ENCODE data around the gene MSGN1. TPM values are rescaled to one million over a fixed set of nuclear protein-coding genes. Genes with fewer than 3 reads are reported as not detected.

The MSGN1 gene, protein sequence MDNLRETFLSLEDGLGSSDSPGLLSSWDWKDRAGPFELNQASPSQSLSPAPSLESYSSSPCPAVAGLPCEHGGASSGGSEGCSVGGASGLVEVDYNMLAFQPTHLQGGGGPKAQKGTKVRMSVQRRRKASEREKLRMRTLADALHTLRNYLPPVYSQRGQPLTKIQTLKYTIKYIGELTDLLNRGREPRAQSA
- polyA plus RNA-seq (2013), result not detected

DNA sequence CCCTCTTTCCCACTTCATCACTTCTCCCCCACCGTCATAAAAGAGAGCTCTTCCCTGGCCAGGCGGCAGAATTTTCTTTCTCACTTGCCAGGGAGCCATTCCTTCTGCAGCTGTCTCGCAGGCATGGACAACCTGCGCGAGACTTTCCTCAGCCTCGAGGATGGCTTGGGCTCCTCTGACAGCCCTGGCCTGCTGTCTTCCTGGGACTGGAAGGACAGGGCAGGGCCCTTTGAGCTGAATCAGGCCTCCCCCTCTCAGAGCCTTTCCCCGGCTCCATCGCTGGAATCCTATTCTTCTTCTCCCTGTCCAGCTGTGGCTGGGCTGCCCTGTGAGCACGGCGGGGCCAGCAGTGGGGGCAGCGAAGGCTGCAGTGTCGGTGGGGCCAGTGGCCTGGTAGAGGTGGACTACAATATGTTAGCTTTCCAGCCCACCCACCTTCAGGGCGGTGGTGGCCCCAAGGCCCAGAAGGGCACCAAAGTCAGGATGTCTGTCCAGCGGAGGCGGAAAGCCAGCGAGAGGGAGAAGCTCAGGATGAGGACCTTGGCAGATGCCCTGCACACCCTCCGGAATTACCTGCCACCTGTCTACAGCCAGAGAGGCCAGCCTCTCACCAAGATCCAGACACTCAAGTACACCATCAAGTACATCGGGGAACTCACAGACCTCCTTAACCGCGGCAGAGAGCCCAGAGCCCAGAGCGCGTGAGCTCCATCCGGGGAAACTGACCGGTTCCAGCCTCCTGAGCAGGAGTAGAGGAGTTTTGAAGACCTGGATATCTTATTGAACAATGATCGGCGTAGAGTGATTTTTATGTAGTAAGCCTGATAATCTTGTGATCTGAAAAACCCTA is at the start of gene MSGN1:
Gene MSGN1, plus strand, starts transcription at position 65 of the 850 bp plus-strand sequence. Its CDS starts 59 bp downstream, at position 124.
- CTCF ChIA-PET, result interaction anchor here (1.1 to 1.7 kb wide), 2 partner anchors 11 kb away, joined by 3 to 4 read pairs; no protein-coding TSS in a partner anchor
- H3K27me3 ChIP-seq (replicated peaks in 2 of 5; ENCODE audit: control insufficient read depth in 4 of 5, insufficient read depth in 5 of 5, low read length in 4 of 5), result peaks cover 0 to 2% (median 0%) of the 10 kb centered on the region in 5 experiments
- WGBS (ENCODE audit: insufficient coverage), result 100% methylated on average over 15 of the region's 26 CpGs

DNA sequence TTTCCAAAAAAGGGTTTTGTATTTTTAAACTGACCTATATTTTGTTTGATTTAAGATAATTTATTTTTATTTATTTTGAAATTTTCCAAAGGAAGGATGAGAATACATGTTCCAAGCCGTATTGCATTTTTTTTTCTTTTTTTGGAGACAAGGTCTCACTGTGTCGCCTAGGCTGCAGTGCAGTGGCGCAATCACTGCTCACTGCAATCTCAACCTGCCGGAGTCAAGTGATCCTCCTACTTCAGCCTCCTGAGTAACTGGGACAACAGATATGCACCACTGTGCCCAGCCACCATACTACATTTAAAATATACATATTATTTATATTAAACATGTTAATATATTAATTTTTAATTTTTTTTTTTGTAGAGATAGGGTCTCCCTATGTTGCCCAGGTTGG is 47.4 kb upstream of the MSGN1 start:
- Histone ChIP-seq H3K4me1 (ENCODE audit: control extremely low read depth in 1 of 4, control insufficient read depth in 4 of 4, insufficient read depth in 4 of 4, low read length in 3 of 4) (no peaks in the 10 kb centered on the region), H3K36me3 (ENCODE audit: control insufficient read depth in 4 of 4, insufficient read depth in 4 of 4, low read length in 3 of 4) (peaks cover 0 to 21% (median 6%) of the 10 kb centered on the region in 4 experiments), H3K4me3 (ENCODE audit: control insufficient read depth in 1 of 7, extremely low read depth in 1 of 7, insufficient read depth in 4 of 7, low read depth in 2 of 7, low read length in 6 of 7) (no peak overlapping the region), H3K27me3 (replicated peaks in 2 of 5; ENCODE audit: control insufficient read depth in 4 of 5, insufficient read depth in 5 of 5, low read length in 4 of 5) (no peaks in the 10 kb centered on the region), H3K27ac (ENCODE audit: insufficient read depth in 1 of 2, low read depth in 1 of 2, low read length in 2 of 2, poor library complexity in 1 of 2, severe bottlenecking in 2 of 2) (no peak overlapping the region), H3K9me3 (ENCODE audit: control extremely low read depth in 1 of 5, control insufficient read depth in 4 of 5, insufficient read depth in 2 of 5, low read depth in 1 of 5, low read length in 4 of 5) (no peaks in the 10 kb centered on the region)
- DNase-seq, result no peak
- ChIA-PET CTCF (no interaction called here), POLR2A (no interaction called here)
- 97% methylated on average over 4 of the region's 4 CpGs for WGBS (ENCODE audit: insufficient coverage)

More for the DNA sequence above, at the start of gene MSGN1:
- no peak for DNase-seq
- POLR2A ChIA-PET, result no interaction called here
- H3K4me3 ChIP-seq (ENCODE audit: control insufficient read depth in 1 of 7, extremely low read depth in 1 of 7, insufficient read depth in 4 of 7, low read depth in 2 of 7, low read length in 6 of 7), result no peak within 1 kb of the TSS
- H3K27ac ChIP-seq (ENCODE audit: insufficient read depth in 1 of 2, low read depth in 1 of 2, low read length in 2 of 2, poor library complexity in 1 of 2, severe bottlenecking in 2 of 2), result no peak within 1 kb of the TSS
- H3K9me3 ChIP-seq (ENCODE audit: control extremely low read depth in 1 of 5, control insufficient read depth in 4 of 5, insufficient read depth in 2 of 5, low read depth in 1 of 5, low read length in 4 of 5), result no peaks in the 10 kb centered on the region
- peaks cover 0 to 41% (median 4%) of the 10 kb centered on the region in 4 experiments for H3K4me1 ChIP-seq (ENCODE audit: control extremely low read depth in 1 of 4, control insufficient read depth in 4 of 4, insufficient read depth in 4 of 4, low read length in 3 of 4)
- H3K36me3 ChIP-seq (ENCODE audit: control insufficient read depth in 4 of 4, insufficient read depth in 4 of 4, low read length in 3 of 4), result no peaks in the 10 kb centered on the region

DNA sequence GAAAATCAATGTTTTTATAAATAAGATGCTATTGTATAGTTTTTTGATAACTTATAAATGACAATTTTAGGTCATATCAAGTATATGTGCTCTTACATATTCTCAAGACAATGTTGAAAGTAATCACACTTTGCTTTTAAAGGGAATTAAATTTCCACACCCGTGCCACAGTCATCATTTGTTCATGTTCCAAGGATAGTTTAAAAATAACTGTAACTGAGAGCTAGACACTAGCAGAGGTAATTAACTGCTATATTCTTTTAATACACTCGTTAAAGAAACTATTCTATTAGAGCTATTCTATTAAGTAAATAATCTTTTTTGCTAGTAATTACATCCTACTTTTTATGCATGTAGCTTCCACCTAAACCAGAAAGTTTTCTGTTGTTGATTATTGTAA is 44.3 kb upstream of the MSGN1 start:
- Histone ChIP-seq H3K27me3 (replicated peaks in 2 of 5; ENCODE audit: control insufficient read depth in 4 of 5, insufficient read depth in 5 of 5, low read length in 4 of 5) (no peaks in the 10 kb centered on the region), H3K4me1 (ENCODE audit: control extremely low read depth in 1 of 4, control insufficient read depth in 4 of 4, insufficient read depth in 4 of 4, low read length in 3 of 4) (no peaks in the 10 kb centered on the region), H3K4me3 (ENCODE audit: control insufficient read depth in 1 of 7, extremely low read depth in 1 of 7, insufficient read depth in 4 of 7, low read depth in 2 of 7, low read length in 6 of 7) (no peak overlapping the region), H3K27ac (ENCODE audit: insufficient read depth in 1 of 2, low read depth in 1 of 2, low read length in 2 of 2, poor library complexity in 1 of 2, severe bottlenecking in 2 of 2) (no peak overlapping the region), H3K36me3 (ENCODE audit: control insufficient read depth in 4 of 4, insufficient read depth in 4 of 4, low read length in 3 of 4) (peaks cover 2 to 19% (median 5%) of the 10 kb centered on the region in 4 experiments), H3K9me3 (ENCODE audit: control extremely low read depth in 1 of 5, control insufficient read depth in 4 of 5, insufficient read depth in 2 of 5, low read depth in 1 of 5, low read length in 4 of 5) (no peaks in the 10 kb centered on the region)
- CTCF ChIA-PET, result interaction anchor here (1.0 kb wide), 1 partner anchor 9 kb away, joined by 4 read pairs; no protein-coding TSS in a partner anchor
- no CpG with 5 or more reads among the region's 2 CpGs for WGBS (ENCODE audit: insufficient coverage)
- POLR2A ChIA-PET, result no interaction called here
- no peak for DNase-seq

DNA sequence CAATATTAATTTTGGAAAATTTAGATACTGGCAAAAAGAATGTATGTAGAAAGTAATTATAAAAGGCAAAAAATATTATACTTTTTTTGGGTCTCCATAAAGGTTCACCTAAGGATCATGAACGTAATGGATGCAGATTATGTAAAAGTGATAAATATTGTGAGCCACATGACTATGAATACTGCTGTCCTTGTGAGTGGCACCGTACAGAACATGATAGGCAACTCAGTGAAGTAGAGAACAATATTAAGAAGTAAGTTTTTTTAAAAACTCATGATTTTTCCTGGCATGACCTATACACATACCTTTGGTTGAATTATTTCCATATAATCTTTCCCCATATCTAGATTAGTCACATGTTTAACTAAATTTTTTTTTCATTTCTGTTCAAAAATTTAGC is 43.7 kb upstream of the MSGN1 start:
- Histone ChIP-seq H3K4me1 (ENCODE audit: control extremely low read depth in 1 of 4, control insufficient read depth in 4 of 4, insufficient read depth in 4 of 4, low read length in 3 of 4) (no peaks in the 10 kb centered on the region), H3K36me3 (ENCODE audit: control insufficient read depth in 4 of 4, insufficient read depth in 4 of 4, low read length in 3 of 4) (peaks cover 2 to 19% (median 5%) of the 10 kb centered on the region in 4 experiments), H3K4me3 (ENCODE audit: control insufficient read depth in 1 of 7, extremely low read depth in 1 of 7, insufficient read depth in 4 of 7, low read depth in 2 of 7, low read length in 6 of 7) (no peak overlapping the region), H3K27ac (ENCODE audit: insufficient read depth in 1 of 2, low read depth in 1 of 2, low read length in 2 of 2, poor library complexity in 1 of 2, severe bottlenecking in 2 of 2) (no peak overlapping the region), H3K27me3 (replicated peaks in 2 of 5; ENCODE audit: control insufficient read depth in 4 of 5, insufficient read depth in 5 of 5, low read length in 4 of 5) (no peaks in the 10 kb centered on the region), H3K9me3 (ENCODE audit: control extremely low read depth in 1 of 5, control insufficient read depth in 4 of 5, insufficient read depth in 2 of 5, low read depth in 1 of 5, low read length in 4 of 5) (no peaks in the 10 kb centered on the region)
- POLR2A ChIA-PET, result no interaction called here
- CTCF ChIA-PET, result interaction anchor here (0.6 to 1.3 kb wide), 3 partner anchors 10 to 47 kb away, joined by 3 to 4 read pairs (median 3); no protein-coding TSS in a partner anchor
- WGBS (ENCODE audit: insufficient coverage), result 80% methylated on average over 1 of the region's 2 CpGs
- DNase-seq, result no peak

DNA sequence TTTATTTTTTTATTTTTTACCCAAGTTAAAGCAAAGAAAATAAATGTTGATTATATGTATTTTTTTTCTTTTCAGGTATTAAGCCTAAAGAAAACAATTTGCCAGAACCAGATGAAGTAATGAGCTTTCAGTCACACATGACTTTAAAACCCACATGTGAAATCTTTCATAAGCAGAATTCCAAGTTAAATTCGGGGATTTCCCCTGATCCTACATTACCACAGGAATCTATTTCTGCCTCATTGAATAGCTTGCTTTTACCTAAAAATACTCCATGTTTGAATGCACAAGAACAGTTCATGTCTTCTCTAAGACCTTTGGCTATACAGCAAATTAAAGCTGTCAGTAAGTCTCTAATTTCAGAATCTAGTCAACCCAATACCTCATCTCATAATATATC is 35.7 kb upstream of the MSGN1 start:
- H3K27ac ChIP-seq (ENCODE audit: insufficient read depth in 1 of 2, low read depth in 1 of 2, low read length in 2 of 2, poor library complexity in 1 of 2, severe bottlenecking in 2 of 2), result no peak overlapping the region
- WGBS (ENCODE audit: insufficient coverage), result no CpG with 5 or more reads among the region's 1 CpG
- no peak overlapping the region for H3K4me3 ChIP-seq (ENCODE audit: control insufficient read depth in 1 of 7, extremely low read depth in 1 of 7, insufficient read depth in 4 of 7, low read depth in 2 of 7, low read length in 6 of 7)
- no peak for DNase-seq
- no peaks in the 10 kb centered on the region for H3K4me1 ChIP-seq (ENCODE audit: control extremely low read depth in 1 of 4, control insufficient read depth in 4 of 4, insufficient read depth in 4 of 4, low read length in 3 of 4)
- no peaks in the 10 kb centered on the region for H3K27me3 ChIP-seq (replicated peaks in 2 of 5; ENCODE audit: control insufficient read depth in 4 of 5, insufficient read depth in 5 of 5, low read length in 4 of 5)
- ChIA-PET POLR2A (no interaction called here), CTCF (interaction anchor here (1.0 kb wide), 1 partner anchor 41 kb away, joined by 4 read pairs; no protein-coding TSS in a partner anchor)
- no peaks in the 10 kb centered on the region for H3K9me3 ChIP-seq (ENCODE audit: control extremely low read depth in 1 of 5, control insufficient read depth in 4 of 5, insufficient read depth in 2 of 5, low read depth in 1 of 5, low read length in 4 of 5)
- peaks cover 2 to 22% (median 7%) of the 10 kb centered on the region in 4 experiments for H3K36me3 ChIP-seq (ENCODE audit: control insufficient read depth in 4 of 4, insufficient read depth in 4 of 4, low read length in 3 of 4)

DNA sequence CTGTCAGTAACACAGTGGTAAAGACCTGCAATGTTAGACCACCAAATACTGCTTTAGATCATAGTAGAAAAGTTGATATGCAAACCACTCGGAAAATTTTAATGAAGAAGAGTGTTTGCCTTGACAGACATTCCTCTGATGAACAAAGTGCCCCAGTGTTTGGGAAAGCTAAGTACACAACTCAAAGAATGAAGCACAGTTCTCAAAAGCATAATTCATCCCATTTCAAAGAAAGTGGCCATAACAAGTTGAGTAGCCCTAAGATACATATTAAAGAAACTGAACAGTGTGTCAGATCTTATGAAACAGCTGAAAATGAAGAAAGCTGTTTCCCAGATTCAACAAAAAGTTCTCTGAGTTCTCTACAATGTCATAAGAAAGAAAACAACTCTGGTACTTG is 34.8 kb upstream of the MSGN1 start:
- WGBS (ENCODE audit: insufficient coverage), result 100% methylated on average over 1 of the region's 1 CpG
- CTCF ChIA-PET, result interaction anchor here (1.1 kb wide), 1 partner anchor 61 kb away, joined by 3 read pairs; no protein-coding TSS in a partner anchor
- H3K4me1 ChIP-seq (ENCODE audit: control extremely low read depth in 1 of 4, control insufficient read depth in 4 of 4, insufficient read depth in 4 of 4, low read length in 3 of 4), result no peaks in the 10 kb centered on the region

DNA sequence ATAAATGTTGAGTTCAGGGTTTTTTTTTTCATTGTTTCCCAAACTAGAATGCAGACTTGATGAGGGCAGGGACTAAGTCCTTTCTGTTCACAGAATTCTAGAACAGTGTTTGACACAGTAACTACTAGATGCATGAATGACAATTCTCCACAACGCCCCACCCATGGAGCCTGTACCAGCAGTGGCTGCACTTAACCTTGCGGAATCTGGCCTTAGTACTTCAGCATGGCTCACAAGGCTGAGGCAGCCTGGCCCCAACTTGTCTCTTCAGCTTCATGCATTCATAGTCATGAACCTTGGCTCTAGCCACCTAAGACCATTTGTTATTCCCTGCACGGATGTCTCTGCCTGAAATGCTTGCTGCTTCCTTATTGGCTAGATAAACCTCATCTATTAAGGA is 29.5 kb upstream of the MSGN1 start:
- ChIA-PET CTCF (no interaction called here), POLR2A (no interaction called here)
- 97% methylated on average over 3 of the region's 3 CpGs for WGBS (ENCODE audit: insufficient coverage)
- Histone ChIP-seq H3K36me3 (ENCODE audit: control insufficient read depth in 4 of 4, insufficient read depth in 4 of 4, low read length in 3 of 4) (no peaks in the 10 kb centered on the region), H3K27ac (ENCODE audit: insufficient read depth in 1 of 2, low read depth in 1 of 2, low read length in 2 of 2, poor library complexity in 1 of 2, severe bottlenecking in 2 of 2) (no peak overlapping the region), H3K4me1 (ENCODE audit: control extremely low read depth in 1 of 4, control insufficient read depth in 4 of 4, insufficient read depth in 4 of 4, low read length in 3 of 4) (peaks cover 3 to 14% (median 8%) of the 10 kb centered on the region in 4 experiments), H3K27me3 (replicated peaks in 2 of 5; ENCODE audit: control insufficient read depth in 4 of 5, insufficient read depth in 5 of 5, low read length in 4 of 5) (peaks cover 0 to 1% (median 0%) of the 10 kb centered on the region in 5 experiments), H3K4me3 (ENCODE audit: control insufficient read depth in 1 of 7, extremely low read depth in 1 of 7, insufficient read depth in 4 of 7, low read depth in 2 of 7, low read length in 6 of 7) (no peak overlapping the region), H3K9me3 (ENCODE audit: control extremely low read depth in 1 of 5, control insufficient read depth in 4 of 5, insufficient read depth in 2 of 5, low read depth in 1 of 5, low read length in 4 of 5) (no peaks in the 10 kb centered on the region)
- no peak for DNase-seq

More for the DNA sequence above, 34.8 kb upstream of the MSGN1 start:
- Histone ChIP-seq H3K36me3 (ENCODE audit: control insufficient read depth in 4 of 4, insufficient read depth in 4 of 4, low read length in 3 of 4) (peaks cover 0 to 20% (median 7%) of the 10 kb centered on the region in 4 experiments), H3K4me3 (ENCODE audit: control insufficient read depth in 1 of 7, extremely low read depth in 1 of 7, insufficient read depth in 4 of 7, low read depth in 2 of 7, low read length in 6 of 7) (no peak overlapping the region), H3K27ac (ENCODE audit: insufficient read depth in 1 of 2, low read depth in 1 of 2, low read length in 2 of 2, poor library complexity in 1 of 2, severe bottlenecking in 2 of 2) (no peak overlapping the region), H3K9me3 (ENCODE audit: control extremely low read depth in 1 of 5, control insufficient read depth in 4 of 5, insufficient read depth in 2 of 5, low read depth in 1 of 5, low read length in 4 of 5) (no peaks in the 10 kb centered on the region), H3K27me3 (replicated peaks in 2 of 5; ENCODE audit: control insufficient read depth in 4 of 5, insufficient read depth in 5 of 5, low read length in 4 of 5) (no peaks in the 10 kb centered on the region)
- POLR2A ChIA-PET, result no interaction called here
- no peak for DNase-seq

Measured in common myeloid progenitor, CD34-positive (primary cell).